A549 (cell line): ENCODE data around the gene ZNF282. TPM values are rescaled to one million over a fixed set of nuclear protein-coding genes. Genes with fewer than 3 reads are reported as not detected.
"Not testable (repeated sequence)": the region's sequence is repeated elsewhere in the genome, so short reads cannot be mapped to it uniquely, and the experiment has no call there.

Source experiments
- ATAC-seq, 2 experiments: fragments of 200-7000 bp in 1 of 2; fragments of >200 bp in 1 of 2; cut with Nextera tagmentation in 1 of 2; cut with Tn5 transposase in 1 of 2; 3 replicates each; pipeline versions ENCODE4 v1.8.0 to v1.9.1; 2018 to 2020; ENCODE audit warnings: mild to moderate bottlenecking in 1 of 2, moderate library complexity in 1 of 2
- CTCF ChIA-PET: fragments of 300-600 bp; sonication (Branson Sonifier 250); formaldehyde crosslinking; extraction: SDS; loops from one replicate; lab custom pipeline; 2021; ENCODE audit warnings: antibody characterized with exemption, inconsistent platforms; lab: Yijun Ruan, JAX
- POLR2A ChIA-PET: fragments of 350-600 bp; formaldehyde crosslinking; extraction: SDS; loops from one replicate; lab custom pipeline; 2021; ENCODE audit warnings: antibody characterized with exemption, inconsistent platforms; lab: Yijun Ruan, JAX
- DNase-seq, 2 experiments: peaks; one replicate each; pipeline versions ENCODE4 v3.0.0 to v3.0.0-alpha.2; 2011 to 2016; ENCODE audit warnings: low read depth in 1 of 2, low spot score in 1 of 2
- FAIRE-seq: peaks from 2 replicates; lab custom pipeline; 2011; peaks lifted over from hg19 to GRCh38; lab: Jason Lieb, UNC
- H3K27ac ChIP-seq, 2 experiments: fragments of >200 bp; sonication (Bioruptor Twin); formaldehyde crosslinking; 3 replicates each; pipeline ENCODE4 v1.5.1; 2016 to 2017
- H3K4me1 ChIP-seq: fragments of >200 bp; sonication (Bioruptor Twin); formaldehyde crosslinking; 3 replicates; pipeline ENCODE4 v1.6.1; 2016
- H3K4me2 ChIP-seq: fragments of >200 bp; sonication (Bioruptor Twin); formaldehyde crosslinking; 3 replicates; pipeline ENCODE4 v1.6.1; 2016
- H3K4me3 ChIP-seq: fragments of >200 bp; sonication (Bioruptor Twin); formaldehyde crosslinking; 3 replicates; pipeline ENCODE4 v1.5.1; 2016
- H3K9me3 ChIP-seq: fragments of >200 bp; sonication (Bioruptor Twin); formaldehyde crosslinking; 3 replicates; pipeline ENCODE4 v1.6.1; 2016
- RNF2 ChIP-seq: fragments of 200-600 bp; sonication (generic); IDR thresholded peaks from 2 replicates; pipeline ENCODE4 v1.6.1; 2016; ENCODE audit warnings: low read depth, mild to moderate bottlenecking, antibody characterized with exemption, moderate library complexity, borderline replicate concordance
- TP53 ChIP-seq: fragments of 250-450 bp; sonication (Bioruptor Pico); IDR thresholded peaks from 2 replicates; pipeline ENCODE4 v1.5.0; 2021; ENCODE audit warnings: mild to moderate bottlenecking, moderate library complexity
- WGBS: methylation state at CpG from one replicate; pipeline ENCODE4 v1.1.6; 2017; ENCODE audit errors: missing lambda C conversion rate; 5-methylcytosine and 5-hydroxymethylcytosine counted together
- polyA plus RNA-seq, 4 experiments: library from polyadenylated mRNA; depleted of rRNA in 3 of 4; stranded (reverse); fragments of >200 nt; fragmentation: RNase III in 1 of 4; extraction: RNeasy Plus Mini Kit Qiagen cat#74134 plus additional on column Dnase treatment in 1 of 4; gene quantifications; 2 replicates in 3 of 4; 3 replicates in 1 of 4; pipeline ENCODE4 v1.2.3, GENCODE V29; 2011 to 2017
- small RNA-seq, 6 experiments: library from RNA; depleted of rRNA; stranded (forward); fragments of <200 nt; gene quantifications; one replicate each; pipeline ENCODE3, GENCODE V24; 2012

Gene ZNF282
- polyA plus RNA-seq, 2 of the 4 experiments (the other 2 are of a cell fraction), result 11.9 to 18.4 TPM

- CTCF ChIA-PET, result interaction anchor here (0.6 to 0.9 kb wide), 4 partner anchors 11 to 155 kb away, joined by 3 read pairs; no protein-coding TSS in a partner anchor
- Histone ChIP-seq H3K9me3 (no peaks in the 10 kb centered on the region), H3K4me2 (no peak overlapping the region), H3K4me1 (peaks cover 12% of the 10 kb centered on the region; the same call in 2 of the 3 replicates), H3K27ac (no peak overlapping the region), H3K4me3 (no peak overlapping the region)
- ATAC-seq (peak in 1 of 2 experiments; percentile 45; a peak in 1 of 6 replicates), FAIRE-seq (no peak), DNase-seq (no peak)
- POLR2A ChIA-PET, result no interaction called here
- 96% methylated on average over 8 of the region's 8 CpGs for WGBS
- TF ChIP-seq TP53 (CRISPR knock-in tag), result no peak
- TF ChIP-seq RNF2, result no peak
These were observed 72.4 kb downstream of the ZNF282 start for GRCh38 chr7:149267733-149268132.

GRCh38 chr7:149274424-149274823, 79.1 kb downstream of the ZNF282 start:
- H3K4me3 ChIP-seq, H3K27ac ChIP-seq, H3K4me2 ChIP-seq, H3K9me3 ChIP-seq, FAIRE-seq, H3K4me1 ChIP-seq, ATAC-seq, DNase-seq: not testable (repeated sequence)
- ChIA-PET POLR2A (interaction anchor here (0.7 to 0.8 kb wide), 2 partner anchors 16 to 23 kb away, joined by 3 to 5 read pairs; no protein-coding TSS in a partner anchor), CTCF (interaction anchor here (0.5 to 2.4 kb wide), 3 partner anchors 10 to 258 kb away, joined by 3 to 9 read pairs (median 3); no protein-coding TSS in a partner anchor)
- 97% methylated on average over 8 of the region's 8 CpGs for WGBS

Small RNA genes lying within 50 kb of the gene (small RNA-seq; reads per million reads assigned to genes)
- 0 reads per million in 6 experiments for gene AC004890.1

Other genes with a start within 250 kb of the ZNF282 start
- 186 and 214 TPM in 2 replicates for gene PDIA4, start 167.0 kb upstream of the ZNF282 start, polyA plus RNA-seq (2011; rRNA removed)
- 161 to 175 TPM (median 174 TPM) in 3 replicates for gene PDIA4, start 167.0 kb upstream of the ZNF282 start, polyA plus RNA-seq (2017; fragmentation: RNase III; extraction: RNeasy Plus Mini Kit Qiagen cat#74134 plus additional on column Dnase treatment)
- gene ZNF786, start 104.8 kb upstream of the ZNF282 start, polyA plus RNA-seq (2011; rRNA removed), result 4.6 and 4.7 TPM in 2 replicates
- gene ZNF786, start 104.8 kb upstream of the ZNF282 start, polyA plus RNA-seq (2017; fragmentation: RNase III; extraction: RNeasy Plus Mini Kit Qiagen cat#74134 plus additional on column Dnase treatment), result 4.6 to 5.0 TPM (median 4.9 TPM) in 3 replicates
- 0.80 and 1.0 TPM in 2 replicates for gene ZNF425, start 69.2 kb upstream of the ZNF282 start, polyA plus RNA-seq (2011; rRNA removed)
- gene ZNF425, start 69.2 kb upstream of the ZNF282 start, polyA plus RNA-seq (2017; fragmentation: RNase III; extraction: RNeasy Plus Mini Kit Qiagen cat#74134 plus additional on column Dnase treatment), result 1.6 to 2.2 TPM (median 1.6 TPM) in 3 replicates
- gene ZNF398, start 48.1 kb upstream of the ZNF282 start, polyA plus RNA-seq (2011; rRNA removed), result 8.1 and 8.4 TPM in 2 replicates
- gene ZNF398, start 48.1 kb upstream of the ZNF282 start, polyA plus RNA-seq (2017; fragmentation: RNase III; extraction: RNeasy Plus Mini Kit Qiagen cat#74134 plus additional on column Dnase treatment), result 6.5 to 7.0 TPM (median 6.6 TPM) in 3 replicates
- 5.3 and 5.5 TPM in 2 replicates for gene ZNF212, start 44.1 kb downstream of the ZNF282 start, polyA plus RNA-seq (2011; rRNA removed)
- 6.0 to 7.9 TPM (median 6.7 TPM) in 3 replicates for gene ZNF212, start 44.1 kb downstream of the ZNF282 start, polyA plus RNA-seq (2017; fragmentation: RNase III; extraction: RNeasy Plus Mini Kit Qiagen cat#74134 plus additional on column Dnase treatment)
- gene ZNF783, start 66.7 kb downstream of the ZNF282 start, polyA plus RNA-seq (2011; rRNA removed), result 8.0 and 9.9 TPM in 2 replicates
- 6.6 to 10.1 TPM (median 7.4 TPM) in 3 replicates for gene ZNF783, start 66.7 kb downstream of the ZNF282 start, polyA plus RNA-seq (2017; fragmentation: RNase III; extraction: RNeasy Plus Mini Kit Qiagen cat#74134 plus additional on column Dnase treatment)